HEK293 (cell line): ENCODE data around the gene WDR91.
A peak's percentile ranks its signal among the peaks of the same experiment; 100 is the strongest.

Experiments used
- GLIS1 ChIP-seq: fragments of 450-650 bp; formaldehyde crosslinking; IDR thresholded peaks from 2 replicates; pipeline ENCODE4 v1.5.1; 2016; ENCODE audit warnings: missing biosample characterization, missing genetic modification characterization
- KLF8 ChIP-seq: fragments of 450-650 bp; formaldehyde crosslinking; IDR thresholded peaks from 2 replicates; pipeline ENCODE4 v1.5.1; 2016; ENCODE audit warnings: missing biosample characterization, missing genetic modification characterization
- KLF9 ChIP-seq: fragments of 450-650 bp; formaldehyde crosslinking; IDR thresholded peaks from 2 replicates; pipeline ENCODE4 v1.5.1; 2016; ENCODE audit warnings: missing biosample characterization, missing genetic modification characterization, low read depth
- OSR2 ChIP-seq: fragments of 450-650 bp; formaldehyde crosslinking; IDR thresholded peaks from 2 replicates; pipeline ENCODE4 v1.5.1; 2016; ENCODE audit warnings: missing biosample characterization, missing genetic modification characterization
- SETDB1 ChIP-seq: IDR thresholded peaks from one replicate; pipeline ENCODE4 v1.6.1; 2017; ENCODE audit warnings: mild to moderate bottlenecking, low read length, moderate library complexity, mixed read lengths; ENCODE audit not compliant: insufficient read length
- ZFP37 ChIP-seq: fragments of 450-650 bp; formaldehyde crosslinking; IDR thresholded peaks from 2 replicates; pipeline ENCODE4 v1.5.1; 2016; ENCODE audit warnings: missing biosample characterization, missing genetic modification characterization
- ZFP41 ChIP-seq: fragments of 450-650 bp; formaldehyde crosslinking; IDR thresholded peaks from 2 replicates; pipeline ENCODE4 v1.5.1; 2016; ENCODE audit warnings: missing biosample characterization, missing genetic modification characterization, borderline replicate concordance
- ZFP69B ChIP-seq: fragments of 450-650 bp; formaldehyde crosslinking; IDR thresholded peaks from 2 replicates; pipeline ENCODE4 v1.5.1; 2016; ENCODE audit warnings: missing biosample characterization, missing genetic modification characterization
- ZNF112 ChIP-seq: fragments of 450-650 bp; formaldehyde crosslinking; IDR thresholded peaks from 2 replicates; pipeline ENCODE4 v1.5.0; 2017; ENCODE audit warnings: missing biosample characterization, missing genetic modification characterization
- ZNF132 ChIP-seq: fragments of 450-650 bp; formaldehyde crosslinking; IDR thresholded peaks from 2 replicates; pipeline ENCODE4 v1.5.1; 2017; ENCODE audit warnings: missing biosample characterization, missing genetic modification characterization, borderline replicate concordance
- ZNF202 ChIP-seq: fragments of 450-650 bp; formaldehyde crosslinking; IDR thresholded peaks from 2 replicates; pipeline ENCODE4 v1.5.1; 2016; ENCODE audit warnings: missing biosample characterization, missing genetic modification characterization, borderline replicate concordance
- ZNF335 ChIP-seq: fragments of 450-650 bp; formaldehyde crosslinking; conservative IDR thresholded peaks from 2 replicates; pipeline ENCODE4 v1.5.1; 2016; ENCODE audit warnings: missing biosample characterization, missing genetic modification characterization
- ZNF366 ChIP-seq: fragments of 450-650 bp; formaldehyde crosslinking; conservative IDR thresholded peaks from 2 replicates; pipeline ENCODE4 v1.5.1; 2016; ENCODE audit warnings: missing biosample characterization, missing genetic modification characterization
- ZNF394 ChIP-seq: fragments of 450-650 bp; formaldehyde crosslinking; IDR thresholded peaks from 2 replicates; pipeline ENCODE4 v1.5.1; 2016; ENCODE audit warnings: missing biosample characterization, missing genetic modification characterization, mild to moderate bottlenecking, moderate library complexity, borderline replicate concordance
- ZNF501 ChIP-seq: fragments of 450-650 bp; formaldehyde crosslinking; IDR thresholded peaks from 2 replicates; pipeline ENCODE4 v1.5.1; 2016; ENCODE audit warnings: missing biosample characterization, missing genetic modification characterization
- ZNF514 ChIP-seq: fragments of 450-650 bp; formaldehyde crosslinking; IDR thresholded peaks from 2 replicates; pipeline ENCODE4 v1.5.1; 2016; ENCODE audit warnings: missing biosample characterization, missing genetic modification characterization
- ZNF549 ChIP-seq: fragments of 450-650 bp; IDR thresholded peaks from 2 replicates; pipeline ENCODE4 v1.5.1; 2018; ENCODE audit warnings: missing biosample characterization, missing genetic modification characterization, mild to moderate bottlenecking, inconsistent platforms, moderate library complexity
- ZNF768 ChIP-seq: fragments of 450-650 bp; formaldehyde crosslinking; IDR thresholded peaks from 2 replicates; pipeline ENCODE4 v1.5.1; 2018; ENCODE audit warnings: missing biosample characterization, mild to moderate bottlenecking, missing genetic modification characterization
- ZNF776 ChIP-seq: fragments of 450-650 bp; formaldehyde crosslinking; IDR thresholded peaks from 2 replicates; pipeline ENCODE4 v1.5.0; 2017; ENCODE audit warnings: missing biosample characterization, missing genetic modification characterization, borderline replicate concordance
- ZNF830 ChIP-seq: fragments of 450-650 bp; IDR thresholded peaks from 2 replicates; pipeline ENCODE4 v1.5.0; 2018; ENCODE audit warnings: missing biosample characterization, missing genetic modification characterization, low read depth, mild to moderate bottlenecking, moderate library complexity
- ZXDB ChIP-seq: fragments of 450-650 bp; formaldehyde crosslinking; IDR thresholded peaks from 2 replicates; pipeline ENCODE4 v1.5.1; 2016; ENCODE audit warnings: missing biosample characterization, missing genetic modification characterization
- TF ChIP-seq, protein P1 (sequence below): fragments of 450-650 bp; IDR thresholded peaks from 2 replicates; pipeline ENCODE4 v1.5.1; 2018; ENCODE audit warnings: missing biosample characterization, missing genetic modification characterization
- TF ChIP-seq, protein P2 (sequence below): fragments of 450-650 bp; formaldehyde crosslinking; IDR thresholded peaks from 2 replicates; pipeline ENCODE4; 2016; ENCODE audit warnings: missing biosample characterization, missing genetic modification characterization
- TF ChIP-seq, protein P3 (sequence below): fragments of 450-650 bp; formaldehyde crosslinking; IDR thresholded peaks from 2 replicates; pipeline ENCODE4 v1.5.1; 2016; ENCODE audit warnings: missing biosample characterization, missing genetic modification characterization
- TF ChIP-seq, protein P4 (sequence below): fragments of 450-650 bp; formaldehyde crosslinking; IDR thresholded peaks from 2 replicates; pipeline ENCODE4 v1.5.1; 2016; ENCODE audit warnings: missing biosample characterization, missing genetic modification characterization
- TF ChIP-seq, protein P5 (sequence below): fragments of 450-650 bp; formaldehyde crosslinking; IDR thresholded peaks from 2 replicates; pipeline ENCODE4 v1.5.1; 2017; ENCODE audit warnings: missing biosample characterization, mild to moderate bottlenecking, missing genetic modification characterization, moderate library complexity
- TF ChIP-seq, protein P6 (sequence below): fragments of 450-650 bp; formaldehyde crosslinking; IDR thresholded peaks from 2 replicates; pipeline ENCODE4 v1.5.1; 2016; ENCODE audit warnings: missing biosample characterization, missing genetic modification characterization
- TF ChIP-seq, protein P7 (sequence below): fragments of 450-650 bp; formaldehyde crosslinking; IDR thresholded peaks from 2 replicates; pipeline ENCODE4 v1.5.1; 2016; ENCODE audit warnings: missing biosample characterization, missing genetic modification characterization

Gene WDR91

DNA sequence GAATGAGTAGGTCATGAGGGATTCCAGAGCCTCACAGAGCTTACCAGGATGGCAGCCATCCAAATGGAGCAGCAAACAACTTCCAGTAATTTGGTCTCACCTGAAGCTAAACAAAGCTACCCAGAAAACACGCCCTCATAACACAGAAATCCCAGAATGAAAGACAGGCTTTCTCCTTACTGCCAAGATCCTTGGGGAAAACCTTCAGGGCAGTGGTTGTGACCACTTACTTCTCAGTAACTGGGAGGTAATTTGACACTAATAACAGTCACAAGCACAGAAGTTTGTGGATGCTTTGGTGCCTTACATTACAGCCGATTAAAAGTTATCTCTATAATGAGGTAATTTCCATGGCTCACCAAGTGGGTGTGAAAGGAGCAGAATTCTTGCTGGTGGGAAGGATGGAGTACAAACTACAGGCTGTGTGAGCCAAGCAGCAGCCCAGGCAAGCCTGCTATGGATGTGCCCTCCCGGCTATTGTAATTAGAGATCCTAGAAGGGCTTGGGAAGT lies 10.4 kb downstream of the WDR91 start (continued):
- TF ChIP-seq, protein P1, sequence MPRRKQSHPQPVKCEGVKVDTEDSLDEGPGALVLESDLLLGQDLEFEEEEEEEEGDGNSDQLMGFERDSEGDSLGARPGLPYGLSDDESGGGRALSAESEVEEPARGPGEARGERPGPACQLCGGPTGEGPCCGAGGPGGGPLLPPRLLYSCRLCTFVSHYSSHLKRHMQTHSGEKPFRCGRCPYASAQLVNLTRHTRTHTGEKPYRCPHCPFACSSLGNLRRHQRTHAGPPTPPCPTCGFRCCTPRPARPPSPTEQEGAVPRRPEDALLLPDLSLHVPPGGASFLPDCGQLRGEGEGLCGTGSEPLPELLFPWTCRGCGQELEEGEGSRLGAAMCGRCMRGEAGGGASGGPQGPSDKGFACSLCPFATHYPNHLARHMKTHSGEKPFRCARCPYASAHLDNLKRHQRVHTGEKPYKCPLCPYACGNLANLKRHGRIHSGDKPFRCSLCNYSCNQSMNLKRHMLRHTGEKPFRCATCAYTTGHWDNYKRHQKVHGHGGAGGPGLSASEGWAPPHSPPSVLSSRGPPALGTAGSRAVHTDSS (tag by site-specific recombination): no peak
- TF ChIP-seq, protein P2, sequence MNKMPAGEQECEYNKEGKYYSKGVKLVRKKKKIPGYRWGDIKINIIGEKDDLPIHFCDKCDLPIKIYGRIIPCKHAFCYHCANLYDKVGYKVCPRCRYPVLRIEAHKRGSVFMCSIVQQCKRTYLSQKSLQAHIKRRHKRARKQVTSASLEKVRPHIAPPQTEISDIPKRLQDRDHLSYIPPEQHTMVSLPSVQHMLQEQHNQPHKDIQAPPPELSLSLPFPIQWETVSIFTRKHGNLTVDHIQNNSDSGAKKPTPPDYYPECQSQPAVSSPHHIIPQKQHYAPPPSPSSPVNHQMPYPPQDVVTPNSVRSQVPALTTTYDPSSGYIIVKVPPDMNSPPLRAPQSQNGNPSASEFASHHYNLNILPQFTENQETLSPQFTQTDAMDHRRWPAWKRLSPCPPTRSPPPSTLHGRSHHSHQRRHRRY: no peak
- no peak for TF ChIP-seq ZNF514 (tag by site-specific recombination)
- TF ChIP-seq ZNF394 (tag by site-specific recombination): 0 out of 2 replicates have a peak, but pooled peaks have one; percentile 43
- TF ChIP-seq ZNF776 (tag by site-specific recombination): no peak
- TF ChIP-seq, protein P3, sequence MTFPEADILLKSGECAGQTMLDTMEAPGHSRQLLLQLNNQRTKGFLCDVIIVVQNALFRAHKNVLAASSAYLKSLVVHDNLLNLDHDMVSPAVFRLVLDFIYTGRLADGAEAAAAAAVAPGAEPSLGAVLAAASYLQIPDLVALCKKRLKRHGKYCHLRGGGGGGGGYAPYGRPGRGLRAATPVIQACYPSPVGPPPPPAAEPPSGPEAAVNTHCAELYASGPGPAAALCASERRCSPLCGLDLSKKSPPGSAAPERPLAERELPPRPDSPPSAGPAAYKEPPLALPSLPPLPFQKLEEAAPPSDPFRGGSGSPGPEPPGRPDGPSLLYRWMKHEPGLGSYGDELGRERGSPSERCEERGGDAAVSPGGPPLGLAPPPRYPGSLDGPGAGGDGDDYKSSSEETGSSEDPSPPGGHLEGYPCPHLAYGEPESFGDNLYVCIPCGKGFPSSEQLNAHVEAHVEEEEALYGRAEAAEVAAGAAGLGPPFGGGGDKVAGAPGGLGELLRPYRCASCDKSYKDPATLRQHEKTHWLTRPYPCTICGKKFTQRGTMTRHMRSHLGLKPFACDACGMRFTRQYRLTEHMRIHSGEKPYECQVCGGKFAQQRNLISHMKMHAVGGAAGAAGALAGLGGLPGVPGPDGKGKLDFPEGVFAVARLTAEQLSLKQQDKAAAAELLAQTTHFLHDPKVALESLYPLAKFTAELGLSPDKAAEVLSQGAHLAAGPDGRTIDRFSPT (tag by site-specific recombination): no peak
- peak; percentile 65; the same call in 1 of the 2 replicates for TF ChIP-seq ZNF501
- 0 out of 2 replicates have a peak, but pooled peaks have one; percentile 39 for TF ChIP-seq GLIS1 (tag by site-specific recombination)
- TF ChIP-seq, protein P4, sequence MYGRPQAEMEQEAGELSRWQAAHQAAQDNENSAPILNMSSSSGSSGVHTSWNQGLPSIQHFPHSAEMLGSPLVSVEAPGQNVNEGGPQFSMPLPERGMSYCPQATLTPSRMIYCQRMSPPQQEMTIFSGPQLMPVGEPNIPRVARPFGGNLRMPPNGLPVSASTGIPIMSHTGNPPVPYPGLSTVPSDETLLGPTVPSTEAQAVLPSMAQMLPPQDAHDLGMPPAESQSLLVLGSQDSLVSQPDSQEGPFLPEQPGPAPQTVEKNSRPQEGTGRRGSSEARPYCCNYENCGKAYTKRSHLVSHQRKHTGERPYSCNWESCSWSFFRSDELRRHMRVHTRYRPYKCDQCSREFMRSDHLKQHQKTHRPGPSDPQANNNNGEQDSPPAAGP (tag by site-specific recombination): peak; percentile 76
- peak; percentile 28; the same call in 1 of the 2 replicates for TF ChIP-seq KLF9 (tag by site-specific recombination)
- TF ChIP-seq KLF8 (tag by site-specific recombination): 0 out of 2 replicates have a peak, but pooled peaks have one; percentile 31
- TF ChIP-seq ZFP37: no peak
- TF ChIP-seq ZNF112 (tag by site-specific recombination): no peak
- no peak for TF ChIP-seq ZNF132
- TF ChIP-seq ZNF335 (tag by site-specific recombination): 0 out of 2 replicates have a peak, but pooled peaks have one; percentile 26
- TF ChIP-seq ZNF549 (tag by site-specific recombination): no peak
- TF ChIP-seq, protein P5, sequence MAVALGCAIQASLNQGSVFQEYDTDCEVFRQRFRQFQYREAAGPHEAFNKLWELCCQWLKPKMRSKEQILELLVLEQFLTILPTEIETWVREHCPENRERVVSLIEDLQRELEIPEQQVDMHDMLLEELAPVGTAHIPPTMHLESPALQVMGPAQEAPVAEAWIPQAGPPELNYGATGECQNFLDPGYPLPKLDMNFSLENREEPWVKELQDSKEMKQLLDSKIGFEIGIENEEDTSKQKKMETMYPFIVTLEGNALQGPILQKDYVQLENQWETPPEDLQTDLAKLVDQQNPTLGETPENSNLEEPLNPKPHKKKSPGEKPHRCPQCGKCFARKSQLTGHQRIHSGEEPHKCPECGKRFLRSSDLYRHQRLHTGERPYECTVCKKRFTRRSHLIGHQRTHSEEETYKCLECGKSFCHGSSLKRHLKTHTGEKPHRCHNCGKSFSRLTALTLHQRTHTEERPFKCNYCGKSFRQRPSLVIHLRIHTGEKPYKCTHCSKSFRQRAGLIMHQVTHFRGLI (tag by site-specific recombination): no peak
- TF ChIP-seq ZNF366 (tag by site-specific recombination): peak; percentile 80
- 0 out of 2 replicates have a peak, but pooled peaks have one; percentile 36 for TF ChIP-seq ZXDB (tag by site-specific recombination)
- TF ChIP-seq, protein P6, sequence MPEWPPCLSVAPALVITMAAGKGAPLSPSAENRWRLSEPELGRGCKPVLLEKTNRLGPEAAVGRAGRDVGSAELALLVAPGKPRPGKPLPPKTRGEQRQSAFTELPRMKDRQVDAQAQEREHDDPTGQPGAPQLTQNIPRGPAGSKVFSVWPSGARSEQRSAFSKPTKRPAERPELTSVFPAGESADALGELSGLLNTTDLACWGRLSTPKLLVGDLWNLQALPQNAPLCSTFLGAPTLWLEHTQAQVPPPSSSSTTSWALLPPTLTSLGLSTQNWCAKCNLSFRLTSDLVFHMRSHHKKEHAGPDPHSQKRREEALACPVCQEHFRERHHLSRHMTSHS: no peak
- TF ChIP-seq ZFP69B: no peak
- TF ChIP-seq OSR2 (tag by site-specific recombination): peak; percentile 77
- no peak for TF ChIP-seq ZFP41
- no peak for TF ChIP-seq ZNF830 (tag by site-specific recombination)
- TF ChIP-seq SETDB1: no peak
- no peak for TF ChIP-seq ZNF768
- no peak for TF ChIP-seq ZNF202 (tag by site-specific recombination)
- TF ChIP-seq, protein P7, sequence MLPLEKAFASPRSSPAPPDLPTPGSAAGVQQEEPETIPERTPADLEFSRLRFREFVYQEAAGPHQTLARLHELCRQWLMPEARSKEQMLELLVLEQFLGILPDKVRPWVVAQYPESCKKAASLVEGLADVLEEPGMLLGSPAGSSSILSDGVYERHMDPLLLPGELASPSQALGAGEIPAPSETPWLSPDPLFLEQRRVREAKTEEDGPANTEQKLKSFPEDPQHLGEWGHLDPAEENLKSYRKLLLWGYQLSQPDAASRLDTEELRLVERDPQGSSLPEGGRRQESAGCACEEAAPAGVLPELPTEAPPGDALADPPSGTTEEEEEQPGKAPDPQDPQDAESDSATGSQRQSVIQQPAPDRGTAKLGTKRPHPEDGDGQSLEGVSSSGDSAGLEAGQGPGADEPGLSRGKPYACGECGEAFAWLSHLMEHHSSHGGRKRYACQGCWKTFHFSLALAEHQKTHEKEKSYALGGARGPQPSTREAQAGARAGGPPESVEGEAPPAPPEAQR (tag by site-specific recombination): no peak
